DMS53 treated with DMSO at 0.1 percent for 48 hours (cell line): ENCODE measurements around the gene BOD1L1.

Source experiments
- DNase-seq: peaks from one replicate; lab custom pipeline; 2025; ENCODE audit not compliant: unreplicated experiment; lab: John Stamatoyannopoulos, UW

BOD1L1 gene

GRCh38 chr4:13527192-13527980, 100.1 kb downstream of the BOD1L1 start:
- DNase-seq: no peak

- no peak for DNase-seq
Observed at GRCh38 chr4:13526658-13527057, 100.9 kb downstream of the BOD1L1 start.

- DNase-seq: no peak
Observed at GRCh38 chr4:13525606-13526281, 101.8 kb downstream of the BOD1L1 start.

GRCh38 chr4:13524504-13525243, 102.9 kb downstream of the BOD1L1 start:
- no peak for DNase-seq

GRCh38 chr4:13523591-13524503, 103.7 kb downstream of the BOD1L1 start:
- DNase-seq: no peak

GRCh38 chr4:13523105-13523477, 104.4 kb downstream of the BOD1L1 start:
- no peak for DNase-seq

GRCh38 chr4:13522282-13523104, 105.0 kb downstream of the BOD1L1 start:
- DNase-seq: no peak

GRCh38 chr4:13521047-13521446, 106.5 kb downstream of the BOD1L1 start:
- no peak for DNase-seq
